Uterus (tissue), 4 donors: ENCODE results near the gene EDRF1. TPM values are rescaled to one million over a fixed set of nuclear protein-coding genes. Genes with fewer than 3 reads are reported as not detected.

Experiments used
- DNase-seq, 2 donors: peaks; one replicate each; pipeline ENCODE4 v3.0.0-alpha.2; 2019 to 2020
- H3K27ac ChIP-seq, 2 donors: fragments of 200-600 bp; sonication (generic); 1 replicate in 1 of 2; 2 replicates in 1 of 2; pipeline ENCODE4 v1.5.1; 2016 to 2018
- H3K27me3 ChIP-seq, 2 donors: fragments of 200-600 bp; sonication (generic); one replicate each; pipeline ENCODE4 v1.5.1; 2018 to 2019; ENCODE audit warnings: control low read depth in 1 of 2
- H3K36me3 ChIP-seq, 2 donors: fragments of 200-600 bp; sonication (generic); one replicate each; pipeline ENCODE4 v1.5.1; 2019; ENCODE audit warnings: control low read depth in 1 of 2
- H3K4me1 ChIP-seq, 2 donors: fragments of 200-600 bp; sonication (generic); one replicate each; pipeline ENCODE4 v1.5.1; 2018 to 2019; ENCODE audit warnings: control low read depth in 1 of 2
- H3K4me3 ChIP-seq, 2 donors: fragments of 200-600 bp; sonication (generic); 1 replicate in 1 of 2; 2 replicates in 1 of 2; pipeline ENCODE4 v1.5.1; 2018 to 2019; ENCODE audit warnings: mild to moderate bottlenecking in 1 of 2
- H3K9me3 ChIP-seq, 2 donors: fragments of 200-600 bp; sonication (generic); one replicate each; pipeline ENCODE4 v1.5.1; 2019; ENCODE audit warnings: control low read depth in 1 of 2
- CTCF ChIP-seq, 4 experiments: fragments of 200-600 bp in 2 of 4; fragments of 450-650 bp in 2 of 4; sonication (generic) in 2 of 4; IDR thresholded peaks; one replicate each; pipeline ENCODE4 v1.5.1; 2016 to 2019; ENCODE audit warnings: antibody characterized with exemption in 4 of 4, mild to moderate bottlenecking in 2 of 4, moderate library complexity in 1 of 4
- POLR2A ChIP-seq, 2 donors: fragments of 450-650 bp; IDR thresholded peaks; one replicate each; pipeline ENCODE4 v1.6.1; 2016; ENCODE audit warnings: antibody characterized with exemption in 2 of 2, mild to moderate bottlenecking in 1 of 2, moderate library complexity in 1 of 2
- intact Hi-C: fragments of 100-400 bp; cut with DNase I; formaldehyde crosslinking; loops from one replicate; pipeline ENCODE4 v1.15.1; 2023; ENCODE audit warnings: low total_unique reads
- total RNA-seq, 4 donors: library from RNA; depleted of rRNA in 3 of 4; stranded (reverse); fragments of >200 nt in 3 of 4; gene quantifications; one replicate each; pipeline versions ENCODE4 v1.1.0 to v1.2.4, GENCODE V29; 2014 to 2023
- donor health status: DM: yes; HTN: yes; CAD: no.

The EDRF1 gene
- total RNA-seq, 4 donors from 2014 or later = 26.2 to 79.2 (median 47.9) TPM

GRCh38 chr10:125721035-125721434 is 1.5 kb downstream of the EDRF1 start:
- no peak for TF ChIP-seq POLR2A (IDR thresholded peaks at IDR 0.05)
- no peak for TF ChIP-seq CTCF (IDR thresholded peaks at IDR 0.05)
- Histone ChIP-seq H3K27me3 (no peaks in the 10 kb centered on the region), H3K36me3 (no peaks in the 10 kb centered on the region), H3K4me3 (no peak overlapping the region), H3K9me3 (no peaks in the 10 kb centered on the region), H3K27ac (no peak overlapping the region), H3K4me1 (peaks cover 0 to 6% of the 10 kb centered on the region in 2 donors)
- intact Hi-C loops = no loop called here
- DNase-seq = no peak

GRCh38 chr10:125722811-125723210 is 3.3 kb downstream of the EDRF1 start:
- H3K9me3 ChIP-seq = no peaks in the 10 kb centered on the region
- H3K27ac ChIP-seq = no peak overlapping the region
- no peaks in the 10 kb centered on the region for H3K36me3 ChIP-seq
- H3K4me3 ChIP-seq = no peak overlapping the region
- peaks cover 0 to 6% of the 10 kb centered on the region in 2 donors for H3K4me1 ChIP-seq
- TF ChIP-seq CTCF (IDR thresholded peaks at IDR 0.05) (no peak), POLR2A (IDR thresholded peaks at IDR 0.05) (no peak)
- no peaks in the 10 kb centered on the region for H3K27me3 ChIP-seq
- intact Hi-C loops = no loop called here
- DNase-seq = no peak

GRCh38 chr10:125726914-125727313 is 7.4 kb downstream of the EDRF1 start:
- no peak for TF ChIP-seq CTCF (IDR thresholded peaks at IDR 0.05)
- TF ChIP-seq POLR2A (IDR thresholded peaks at IDR 0.05) = no peak
- H3K4me3 ChIP-seq = no peak overlapping the region
- no peaks in the 10 kb centered on the region for H3K27me3 ChIP-seq
- H3K4me1 ChIP-seq = no peaks in the 10 kb centered on the region
- DNase-seq = no peak
- no peak overlapping the region for H3K27ac ChIP-seq
- intact Hi-C loops = no loop called here
- H3K9me3 ChIP-seq = no peaks in the 10 kb centered on the region
- H3K36me3 ChIP-seq = no peaks in the 10 kb centered on the region

- Histone ChIP-seq H3K4me3 (no peak overlapping the region), H3K27me3 (no peaks in the 10 kb centered on the region), H3K36me3 (no peaks in the 10 kb centered on the region), H3K9me3 (no peaks in the 10 kb centered on the region), H3K27ac (no peak overlapping the region), H3K4me1 (no peaks in the 10 kb centered on the region)
- TF ChIP-seq POLR2A (IDR thresholded peaks at IDR 0.05) (no peak), CTCF (IDR thresholded peaks at IDR 0.05) (no peak)
- intact Hi-C loops = no loop called here
- DNase-seq = no peak
These were observed 7.9 kb downstream of the EDRF1 start for GRCh38 chr10:125727436-125727835.

- no peak for DNase-seq
- Histone ChIP-seq H3K27ac (no peak overlapping the region), H3K36me3 (no peaks in the 10 kb centered on the region), H3K9me3 (no peaks in the 10 kb centered on the region), H3K4me1 (no peaks in the 10 kb centered on the region), H3K27me3 (no peaks in the 10 kb centered on the region), H3K4me3 (no peak overlapping the region)
- intact Hi-C loops = no loop called here
- TF ChIP-seq POLR2A (IDR thresholded peaks at IDR 0.05) = no peak
These were observed 14.6 kb downstream of the EDRF1 start for GRCh38 chr10:125734148-125734547.

GRCh38 chr10:125734823-125735222 is 15.3 kb downstream of the EDRF1 start:
- Histone ChIP-seq H3K27me3 (no peaks in the 10 kb centered on the region), H3K4me3 (no peak overlapping the region), H3K9me3 (no peaks in the 10 kb centered on the region), H3K4me1 (no peaks in the 10 kb centered on the region), H3K36me3 (no peaks in the 10 kb centered on the region), H3K27ac (no peak overlapping the region)
- intact Hi-C loops = no loop called here
- TF ChIP-seq CTCF (IDR thresholded peaks at IDR 0.05) = no peak
- TF ChIP-seq POLR2A (IDR thresholded peaks at IDR 0.05) = no peak
- DNase-seq = no peak
